Stimulated activated CD8-positive, alpha-beta memory T cell treated with anti-CD3 and anti-CD28 coated beads, Interleukin-12 subunit alpha, Interleukin-12 subunit beta, amount 100 ng/mL, for 1 hour (primary cell): ENCODE measurements around the gene OSBPL10.
"Not testable (repeated sequence)": the region's sequence is repeated elsewhere in the genome, so short reads cannot be mapped to it uniquely, and the experiment has no call there.

Experiments
- DNase-seq: peaks from one replicate; pipeline ENCODE4 v3.0.0-alpha.2; 2020; ENCODE audit warnings: low read depth

OSBPL10 gene

GRCh38 chr3:31699309-31699953, 281.6 kb downstream of the OSBPL10 start:
- DNase-seq: no peak

- no peak for DNase-seq
These were observed 284.1 kb downstream of the OSBPL10 start for GRCh38 chr3:31696815-31697548.

GRCh38 chr3:31696009-31696297, 285.1 kb downstream of the OSBPL10 start:
- no peak for DNase-seq

- DNase-seq: no peak
These were observed 285.6 kb downstream of the OSBPL10 start for GRCh38 chr3:31695280-31696008.

- no peak for DNase-seq
These were observed 287.7 kb downstream of the OSBPL10 start for GRCh38 chr3:31693346-31693745.

- DNase-seq: no peak
These were observed 288.3 kb downstream of the OSBPL10 start for GRCh38 chr3:31692751-31693150.

- no peak for DNase-seq
These were observed 290.3 kb downstream of the OSBPL10 start for GRCh38 chr3:31690771-31691170.

GRCh38 chr3:31689523-31689922, 291.5 kb downstream of the OSBPL10 start:
- DNase-seq: not testable (repeated sequence)

- DNase-seq: no peak
These were observed 292.1 kb downstream of the OSBPL10 start for GRCh38 chr3:31688984-31689383.

- DNase-seq: no peak
These were observed 293.9 kb downstream of the OSBPL10 start for GRCh38 chr3:31687020-31687802.

GRCh38 chr3:31680072-31680870, 300.8 kb downstream of the OSBPL10 start:
- DNase-seq: no peak

GRCh38 chr3:31676556-31676955, 304.5 kb downstream of the OSBPL10 start:
- no peak for DNase-seq

GRCh38 chr3:31673950-31674349, 307.1 kb downstream of the OSBPL10 start:
- DNase-seq: no peak

- DNase-seq: no peak
These were observed 309.1 kb downstream of the OSBPL10 start for GRCh38 chr3:31671976-31672375.

GRCh38 chr3:31671451-31671850, 309.6 kb downstream of the OSBPL10 start:
- DNase-seq: no peak

- no peak for DNase-seq
These were observed 310.3 kb downstream of the OSBPL10 start for GRCh38 chr3:31670722-31671121.

- no peak for DNase-seq
These were observed 310.9 kb downstream of the OSBPL10 start for GRCh38 chr3:31670136-31670535.

GRCh38 chr3:31668242-31668641, 312.8 kb downstream of the OSBPL10 start:
- DNase-seq: no peak

GRCh38 chr3:31667582-31667981, 313.5 kb downstream of the OSBPL10 start:
- DNase-seq: no peak

- no peak for DNase-seq
These were observed 317.0 kb downstream of the OSBPL10 start for GRCh38 chr3:31664031-31664430.

- no peak for DNase-seq
These were observed 318.9 kb downstream of the OSBPL10 start for GRCh38 chr3:31661993-31662670.
